Ammon's horn (tissue), 1 donor: ENCODE results near the gene DTNBP1.

Experiments
- DNase-seq: peaks from one replicate; pipeline ENCODE4 v3.0.0-alpha.2; 2016; ENCODE audit warnings: low spot score

Gene DTNBP1

GRCh38 chr6:15626160-15626559, 36.7 kb downstream of the DTNBP1 start:
- DNase-seq: no peak

DNA sequence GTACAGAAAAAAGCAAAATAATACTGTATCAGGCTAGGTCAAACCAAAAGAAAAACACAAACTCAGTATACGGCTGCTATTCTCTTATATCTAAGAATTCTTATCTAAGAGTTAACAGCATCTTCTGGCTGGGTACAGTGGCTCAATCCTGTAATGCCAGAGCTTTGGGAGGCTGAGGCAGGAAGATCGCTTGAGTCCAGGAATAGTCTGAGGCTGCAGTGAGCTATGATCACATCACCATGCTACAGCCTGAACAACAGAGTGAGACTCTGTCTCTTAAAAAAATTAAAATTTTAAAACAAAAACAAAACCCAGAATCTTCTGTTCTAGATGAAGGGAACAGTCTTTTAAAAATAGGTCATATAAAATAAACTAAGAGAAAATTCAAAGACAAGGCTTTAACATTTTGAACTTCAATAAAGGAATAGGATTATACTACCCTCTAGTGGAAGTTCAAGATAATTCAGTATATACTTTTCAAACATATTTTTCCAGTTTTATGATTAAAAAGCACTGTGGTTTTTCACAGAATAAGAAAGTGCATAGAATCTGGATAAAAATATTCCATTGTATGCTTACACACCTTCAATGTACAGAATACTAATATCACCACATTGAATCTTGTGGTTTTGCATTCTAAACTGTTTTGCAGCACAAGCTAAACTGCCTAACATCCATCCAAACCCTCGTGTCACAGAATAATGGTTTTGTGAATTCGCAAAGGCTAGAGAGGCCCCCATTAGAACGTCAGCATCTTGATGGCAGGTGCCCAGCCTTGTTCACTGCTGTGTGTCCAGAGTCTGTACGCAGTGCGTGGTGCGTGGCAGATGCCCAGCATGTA, 39.3 kb downstream of the DTNBP1 start:
- no peak for DNase-seq

GRCh38 chr6:15622045-15622740, 40.6 kb downstream of the DTNBP1 start:
- no peak for DNase-seq

GRCh38 chr6:15621203-15622044, 41.4 kb downstream of the DTNBP1 start:
- DNase-seq: peak; percentile 60

- no peak for DNase-seq
Observed at GRCh38 chr6:15620611-15621010, 42.2 kb downstream of the DTNBP1 start.

DNA sequence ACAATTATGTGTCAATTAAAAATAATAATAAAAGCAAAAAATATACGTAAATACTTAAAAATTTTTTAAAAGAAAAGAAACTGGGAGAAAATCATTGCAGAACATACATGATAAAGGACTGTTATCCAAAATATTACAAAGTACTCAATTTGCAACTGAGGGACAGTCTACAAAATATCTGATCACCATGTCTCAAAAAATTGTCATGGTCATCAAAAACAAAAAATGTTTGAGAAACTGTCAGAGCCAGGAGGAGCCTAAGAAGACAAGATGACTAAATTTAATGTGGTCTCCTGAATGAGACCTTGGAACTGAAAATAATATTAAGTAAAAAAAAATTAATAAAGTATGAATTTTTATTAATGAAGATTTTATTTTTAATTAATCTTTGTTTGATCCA, 43.5 kb downstream of the DTNBP1 start:
- no peak for DNase-seq

- DNase-seq: no peak
Observed at GRCh38 chr6:15618685-15619084, 44.1 kb downstream of the DTNBP1 start.

DNA sequence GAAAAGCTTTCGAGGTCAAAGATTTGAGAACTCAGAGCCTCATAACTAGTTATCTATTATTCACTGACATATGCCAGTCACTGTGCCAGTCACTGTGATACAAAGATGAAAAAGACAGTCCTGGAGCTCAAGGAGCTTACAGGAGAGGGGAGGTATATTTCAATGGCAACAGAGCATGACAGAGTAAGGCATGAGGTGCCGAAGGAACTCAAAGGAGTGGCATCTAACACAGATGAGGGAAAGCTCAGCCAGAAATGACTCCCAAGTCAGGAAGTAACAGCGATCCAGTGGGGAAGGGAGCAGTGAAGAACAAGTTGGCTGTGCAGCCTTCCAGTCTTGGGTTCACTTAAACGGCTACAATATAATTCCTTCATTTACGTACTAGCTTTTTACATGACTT, 46.6 kb downstream of the DTNBP1 start:
- no peak for DNase-seq

- no peak for DNase-seq
Observed at GRCh38 chr6:15615802-15616201, 47.0 kb downstream of the DTNBP1 start.

GRCh38 chr6:15614277-15614676, 48.6 kb downstream of the DTNBP1 start:
- no peak for DNase-seq

DNA sequence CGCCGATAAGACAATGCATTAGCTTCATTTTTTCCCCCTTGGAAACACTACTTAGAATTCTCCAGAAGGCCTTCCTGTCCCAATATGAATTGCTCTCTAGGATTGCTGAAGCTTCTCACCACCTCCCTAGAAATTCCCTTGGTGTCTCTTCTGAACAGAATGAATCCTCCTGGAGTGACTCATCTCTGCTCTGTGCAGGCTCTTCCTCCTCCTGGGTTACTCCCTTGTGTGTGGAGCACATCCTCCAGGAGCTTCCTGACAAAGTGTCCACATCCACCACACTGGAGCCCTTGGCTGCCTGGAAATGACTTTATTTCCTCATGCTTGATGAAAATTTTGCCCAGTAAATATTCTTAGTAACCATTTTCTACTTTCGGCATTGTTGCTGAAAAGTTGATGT, 54.4 kb downstream of the DTNBP1 start:
- no peak for DNase-seq

GRCh38 chr6:15607603-15608002, 55.2 kb downstream of the DTNBP1 start:
- DNase-seq: no peak

GRCh38 chr6:15606347-15606746, 56.5 kb downstream of the DTNBP1 start:
- DNase-seq: no peak

GRCh38 chr6:15604843-15605242, 58.0 kb downstream of the DTNBP1 start:
- DNase-seq: no peak

DNA sequence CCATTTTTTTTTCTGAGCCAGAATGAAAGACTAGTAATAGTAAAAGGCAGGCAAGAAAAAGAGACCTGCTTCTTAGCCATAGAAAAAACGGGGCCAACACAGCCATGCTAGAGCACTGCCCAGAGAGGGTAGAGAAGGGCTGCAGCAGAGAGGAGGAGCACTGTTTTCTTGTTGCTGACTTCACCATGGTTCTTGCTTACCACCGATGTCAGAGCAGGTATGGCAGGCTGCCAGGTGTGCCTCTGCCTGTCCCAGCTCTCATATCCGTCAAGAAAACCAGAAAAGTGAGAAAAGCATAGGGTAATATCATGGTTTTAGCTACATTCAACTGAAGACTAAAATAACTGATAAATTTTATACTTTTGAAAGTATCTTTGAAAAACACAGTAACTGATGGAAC, 60.7 kb downstream of the DTNBP1 start:
- DNase-seq: no peak

DNA sequence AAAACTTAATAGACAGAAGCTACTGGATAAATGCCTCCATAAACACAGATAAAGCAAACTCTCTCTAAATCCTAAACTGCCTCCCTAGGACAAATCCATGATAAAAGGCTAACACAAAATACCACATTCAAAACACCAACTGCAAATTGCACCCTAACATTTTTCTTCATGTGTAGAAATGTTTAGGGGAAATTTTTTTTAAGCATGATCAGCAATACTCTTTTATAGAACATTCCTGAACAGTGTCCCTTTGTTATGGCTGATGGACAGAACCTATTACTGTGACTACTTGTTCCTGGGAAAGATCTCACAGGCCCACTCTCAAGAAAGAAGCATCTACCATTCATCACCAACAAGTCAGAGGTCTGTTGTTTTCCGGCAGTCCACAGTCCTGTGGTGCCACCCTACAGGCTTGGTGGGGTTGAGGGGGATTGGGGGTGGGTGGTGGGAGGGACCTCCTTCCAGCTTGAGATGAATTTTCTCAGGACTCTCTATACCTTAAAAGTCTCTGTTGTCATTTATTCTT, 64.5 kb downstream of the DTNBP1 start:
- DNase-seq: no peak

DNA sequence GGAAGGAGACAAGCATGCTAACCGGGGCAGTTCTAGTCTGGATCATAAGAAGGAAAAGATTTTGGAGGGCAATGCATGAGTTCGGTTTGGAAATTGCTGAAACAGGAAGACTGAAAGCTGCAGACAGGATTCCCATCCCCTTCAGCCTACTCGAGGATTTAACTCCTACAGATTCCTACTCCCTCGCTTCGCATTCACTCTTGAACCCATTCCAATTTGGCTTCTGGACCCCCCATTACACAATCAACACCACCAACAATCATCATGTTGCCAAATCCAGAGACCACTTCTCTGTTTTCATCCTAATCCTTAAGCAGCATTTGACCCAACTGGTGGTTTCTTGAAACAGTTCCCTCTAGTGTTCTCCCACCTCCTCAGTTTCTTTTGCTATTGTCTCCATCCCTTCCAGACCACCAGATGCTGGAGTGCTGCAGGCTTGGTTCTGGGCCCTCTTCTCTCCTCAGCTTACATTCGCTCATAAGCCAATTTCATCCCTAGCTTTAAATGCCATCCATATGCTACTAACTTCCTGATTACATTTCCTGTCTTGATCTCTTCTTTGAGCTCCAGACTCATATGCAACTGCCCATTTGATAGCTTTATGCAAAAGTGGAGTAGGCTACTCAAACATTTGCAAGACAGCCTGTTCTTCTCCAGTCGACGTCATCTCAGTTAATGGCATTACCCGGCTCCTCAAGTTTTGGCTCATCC, 66.5 kb downstream of the DTNBP1 start:
- DNase-seq: no peak

- DNase-seq: no peak
Observed at GRCh38 chr6:15595461-15596173, 67.2 kb downstream of the DTNBP1 start.

GRCh38 chr6:15594512-15595259, 68.1 kb downstream of the DTNBP1 start:
- DNase-seq: no peak

DNA sequence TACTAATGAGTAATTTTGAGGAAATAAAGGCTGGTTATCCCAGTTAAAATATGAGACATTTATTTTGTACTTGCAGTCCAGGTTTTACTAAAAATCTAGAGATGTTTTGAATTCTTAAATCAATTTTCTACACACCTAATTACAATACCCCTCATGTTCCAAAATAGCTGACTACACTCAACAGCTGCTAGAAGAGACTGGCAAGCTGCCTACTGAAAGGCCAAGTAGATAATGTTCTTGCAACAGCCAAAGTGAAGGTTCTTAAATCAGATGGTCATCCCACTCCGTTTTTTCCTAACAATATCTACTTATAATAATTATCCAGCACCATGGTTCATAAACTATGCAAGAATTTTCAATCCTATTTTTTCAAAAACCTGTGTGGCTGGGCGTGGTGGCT, 69.0 kb downstream of the DTNBP1 start:
- no peak for DNase-seq
